HepG2 (cell line): Measurements from ENCODE around the gene GDAP1L1. TPM values are rescaled to one million over a fixed set of nuclear protein-coding genes. Genes with fewer than 3 reads are reported as not detected.
A peak's percentile ranks its signal among the peaks of the same experiment; 100 is the strongest.

Source experiments
- BORCS8-MEF2B ChIP-seq: sonication (generic); formaldehyde crosslinking; IDR thresholded peaks from 2 replicates; pipeline ENCODE4 v1.8.0; 2022; ENCODE audit warnings: mild to moderate bottlenecking, missing genetic modification reagents
- CBFB ChIP-seq: sonication (generic); formaldehyde crosslinking; IDR thresholded peaks from 2 replicates; pipeline ENCODE4 v1.4.0; 2020; ENCODE audit warnings: missing genetic modification reagents
- GLI4 ChIP-seq: sonication (generic); formaldehyde crosslinking; IDR thresholded peaks from 2 replicates; pipeline ENCODE4 v1.5.1; 2020; ENCODE audit warnings: missing genetic modification reagents, mild to moderate bottlenecking, moderate library complexity, borderline replicate concordance
- GTF2F1 ChIP-seq: fragments of 150-350 bp; IDR thresholded peaks from 2 replicates; pipeline ENCODE4 v1.6.1; 2014; ENCODE audit warnings: low read length
- KDM5A ChIP-seq: fragments of 200-600 bp; sonication (generic); IDR thresholded peaks from 2 replicates; pipeline ENCODE4 v1.7.0; 2018; ENCODE audit warnings: antibody characterized with exemption, mild to moderate bottlenecking, low read length, borderline replicate concordance
- MYC ChIP-seq: sonication (generic); formaldehyde crosslinking; IDR thresholded peaks from 2 replicates; pipeline ENCODE4 v1.9.0; 2021; ENCODE audit warnings: missing genetic modification reagents, borderline replicate concordance
- RBM39 ChIP-seq: fragments of 200-400 bp; formaldehyde crosslinking; IDR thresholded peaks from one replicate; pipeline ENCODE4 v1.6.1; 2018; ENCODE audit warnings: antibody characterized with exemption, mild to moderate bottlenecking, low read depth, low read length; ENCODE audit not compliant: poor library complexity, severe bottlenecking
- ZIK1 ChIP-seq: sonication (generic); formaldehyde crosslinking; IDR thresholded peaks from 2 replicates; pipeline ENCODE4 v1.5.0; 2020; ENCODE audit warnings: mild to moderate bottlenecking, low read depth, missing genetic modification reagents, borderline replicate concordance
- ZNF354B ChIP-seq: sonication (generic); formaldehyde crosslinking; IDR thresholded peaks from 2 replicates; pipeline ENCODE4 v1.8.0; 2022; ENCODE audit warnings: mild to moderate bottlenecking, missing genetic modification reagents
- ZNF850 ChIP-seq: sonication (generic); formaldehyde crosslinking; conservative IDR thresholded peaks from 2 replicates; pipeline ENCODE4 v1.9.0; 2021; ENCODE audit warnings: mild to moderate bottlenecking, missing genetic modification reagents
- polyA plus RNA-seq, 8 experiments: library from polyadenylated mRNA; depleted of rRNA in 3 of 8; stranded (reverse) in 7 of 8; unstranded in 1 of 8; fragments of >200 nt; fragmentation: Illumina TruSeq in 4 of 8; extraction: Trizol in 4 of 8; gene quantifications; 2 replicates each; pipeline versions ENCODE4 v1.2.1 to v1.2.3, GENCODE V29; 2011 to 2016; ENCODE audit warnings: low read depth in 4 of 8, missing spikeins in 1 of 8, mixed read lengths in 1 of 8; ENCODE audit not compliant: insufficient read depth in 1 of 8
- total RNA-seq, 5 experiments: library from RNA; depleted of rRNA; stranded (reverse); fragments of >200 nt; fragmentation: Illumina TruSeq; extraction: Trizol; gene quantifications; 2 replicates each; pipeline ENCODE4 v1.2.3, GENCODE V29; 2016; ENCODE audit warnings: low read depth in 1 of 5
- TF ChIP-seq, protein P1 (sequence below), 2 experiments: IDR thresholded peaks; 2 replicates each; pipeline ENCODE4 v1.6.1; 2011 to 2012; ENCODE audit warnings: low read length in 2 of 2, borderline replicate concordance in 1 of 2, low read depth in 1 of 2, mild to moderate bottlenecking in 1 of 2, moderate library complexity in 1 of 2
- TF ChIP-seq, protein P2 (sequence below): sonication (generic); formaldehyde crosslinking; IDR thresholded peaks from 2 replicates; pipeline ENCODE4 v1.5.0; 2020; ENCODE audit warnings: mild to moderate bottlenecking, missing genetic modification reagents
- TF ChIP-seq, protein P3 (sequence below): sonication (generic); formaldehyde crosslinking; conservative IDR thresholded peaks from 2 replicates; pipeline ENCODE4 v1.8.0; 2022; ENCODE audit warnings: mild to moderate bottlenecking, moderate library complexity, missing genetic modification reagents
- TF ChIP-seq, protein P4 (sequence below): IDR thresholded peaks from 2 replicates; pipeline ENCODE4 v1.6.1; 2016; ENCODE audit warnings: missing compliant biosample characterization, missing genetic modification reagents, borderline replicate concordance
- TF ChIP-seq, protein P5 (sequence below): sonication (generic); formaldehyde crosslinking; IDR thresholded peaks from 2 replicates; pipeline ENCODE4 v1.4.0; 2020; ENCODE audit warnings: missing genetic modification reagents, borderline replicate concordance

The GDAP1L1 gene
- total and polyA plus RNA-seq, 2 of the 13 experiments (the other 11 are each of a cell fraction or from before 2014, with no cell fraction given): 0.04 TPM; not detected in 1

DNA sequence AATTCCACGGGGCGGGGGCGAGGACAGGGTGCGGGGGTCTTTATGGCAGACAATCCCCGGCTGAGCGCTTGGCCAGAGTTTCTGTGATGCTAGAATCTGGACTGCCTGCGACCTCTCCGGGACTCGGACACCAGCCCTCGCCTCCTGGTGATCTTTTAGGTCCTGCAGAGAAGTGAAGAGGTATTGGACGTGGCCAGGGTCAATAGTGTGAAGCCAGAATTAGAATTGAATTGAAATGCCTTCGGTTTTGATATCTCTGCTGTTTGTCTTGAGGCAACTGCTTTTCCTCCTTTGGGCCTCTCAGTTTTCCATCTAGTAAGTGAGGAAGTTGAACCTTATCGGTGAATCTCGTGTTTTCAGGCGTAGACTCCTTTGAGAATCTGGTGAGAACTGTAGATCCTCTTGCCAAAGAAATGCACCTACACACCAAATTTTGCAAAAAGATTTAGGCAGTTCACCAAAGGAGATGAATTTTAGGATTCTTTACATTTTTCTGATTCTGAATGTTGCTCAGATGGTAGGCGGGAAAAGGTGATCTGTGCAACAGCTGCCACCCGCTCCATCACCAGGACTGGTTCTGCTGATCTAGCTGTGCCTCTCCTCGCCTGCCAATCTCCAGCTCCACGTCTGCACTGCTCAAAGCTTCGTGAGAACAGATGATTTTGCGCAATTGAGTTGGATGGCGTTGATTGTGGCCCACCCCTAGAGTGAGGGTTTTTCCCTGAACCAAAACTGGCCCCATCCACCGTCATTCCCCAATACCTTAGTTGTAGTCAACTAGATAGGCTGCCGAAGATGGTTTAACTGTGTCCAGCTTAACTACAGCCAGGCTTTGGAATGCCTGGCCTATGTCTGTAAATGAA lies 35.7 kb upstream of the GDAP1L1 start (continued):
- TF ChIP-seq, protein P1, sequence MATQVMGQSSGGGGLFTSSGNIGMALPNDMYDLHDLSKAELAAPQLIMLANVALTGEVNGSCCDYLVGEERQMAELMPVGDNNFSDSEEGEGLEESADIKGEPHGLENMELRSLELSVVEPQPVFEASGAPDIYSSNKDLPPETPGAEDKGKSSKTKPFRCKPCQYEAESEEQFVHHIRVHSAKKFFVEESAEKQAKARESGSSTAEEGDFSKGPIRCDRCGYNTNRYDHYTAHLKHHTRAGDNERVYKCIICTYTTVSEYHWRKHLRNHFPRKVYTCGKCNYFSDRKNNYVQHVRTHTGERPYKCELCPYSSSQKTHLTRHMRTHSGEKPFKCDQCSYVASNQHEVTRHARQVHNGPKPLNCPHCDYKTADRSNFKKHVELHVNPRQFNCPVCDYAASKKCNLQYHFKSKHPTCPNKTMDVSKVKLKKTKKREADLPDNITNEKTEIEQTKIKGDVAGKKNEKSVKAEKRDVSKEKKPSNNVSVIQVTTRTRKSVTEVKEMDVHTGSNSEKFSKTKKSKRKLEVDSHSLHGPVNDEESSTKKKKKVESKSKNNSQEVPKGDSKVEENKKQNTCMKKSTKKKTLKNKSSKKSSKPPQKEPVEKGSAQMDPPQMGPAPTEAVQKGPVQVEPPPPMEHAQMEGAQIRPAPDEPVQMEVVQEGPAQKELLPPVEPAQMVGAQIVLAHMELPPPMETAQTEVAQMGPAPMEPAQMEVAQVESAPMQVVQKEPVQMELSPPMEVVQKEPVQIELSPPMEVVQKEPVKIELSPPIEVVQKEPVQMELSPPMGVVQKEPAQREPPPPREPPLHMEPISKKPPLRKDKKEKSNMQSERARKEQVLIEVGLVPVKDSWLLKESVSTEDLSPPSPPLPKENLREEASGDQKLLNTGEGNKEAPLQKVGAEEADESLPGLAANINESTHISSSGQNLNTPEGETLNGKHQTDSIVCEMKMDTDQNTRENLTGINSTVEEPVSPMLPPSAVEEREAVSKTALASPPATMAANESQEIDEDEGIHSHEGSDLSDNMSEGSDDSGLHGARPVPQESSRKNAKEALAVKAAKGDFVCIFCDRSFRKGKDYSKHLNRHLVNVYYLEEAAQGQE (IDR thresholded peaks at IDR 0.05; ENCODE audit: borderline replicate concordance in 1 of 2, low read depth in 1 of 2, low read length in 2 of 2): no peak
- TF ChIP-seq, protein P2, sequence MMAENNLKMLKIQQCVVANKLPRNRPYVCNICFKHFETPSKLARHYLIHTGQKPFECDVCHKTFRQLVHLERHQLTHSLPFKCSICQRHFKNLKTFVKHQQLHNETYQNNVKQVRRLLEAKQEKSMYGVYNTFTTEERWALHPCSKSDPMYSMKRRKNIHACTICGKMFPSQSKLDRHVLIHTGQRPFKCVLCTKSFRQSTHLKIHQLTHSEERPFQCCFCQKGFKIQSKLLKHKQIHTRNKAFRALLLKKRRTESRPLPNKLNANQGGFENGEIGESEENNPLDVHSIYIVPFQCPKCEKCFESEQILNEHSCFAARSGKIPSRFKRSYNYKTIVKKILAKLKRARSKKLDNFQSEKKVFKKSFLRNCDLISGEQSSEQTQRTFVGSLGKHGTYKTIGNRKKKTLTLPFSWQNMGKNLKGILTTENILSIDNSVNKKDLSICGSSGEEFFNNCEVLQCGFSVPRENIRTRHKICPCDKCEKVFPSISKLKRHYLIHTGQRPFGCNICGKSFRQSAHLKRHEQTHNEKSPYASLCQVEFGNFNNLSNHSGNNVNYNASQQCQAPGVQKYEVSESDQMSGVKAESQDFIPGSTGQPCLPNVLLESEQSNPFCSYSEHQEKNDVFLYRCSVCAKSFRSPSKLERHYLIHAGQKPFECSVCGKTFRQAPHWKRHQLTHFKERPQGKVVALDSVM (CRISPR knock-in tag): no peak
- TF ChIP-seq BORCS8-MEF2B (CRISPR knock-in tag): no peak; the same call in 1 of the 2 replicates
- TF ChIP-seq ZNF850 (CRISPR knock-in tag): no peak
- TF ChIP-seq, protein P3, sequence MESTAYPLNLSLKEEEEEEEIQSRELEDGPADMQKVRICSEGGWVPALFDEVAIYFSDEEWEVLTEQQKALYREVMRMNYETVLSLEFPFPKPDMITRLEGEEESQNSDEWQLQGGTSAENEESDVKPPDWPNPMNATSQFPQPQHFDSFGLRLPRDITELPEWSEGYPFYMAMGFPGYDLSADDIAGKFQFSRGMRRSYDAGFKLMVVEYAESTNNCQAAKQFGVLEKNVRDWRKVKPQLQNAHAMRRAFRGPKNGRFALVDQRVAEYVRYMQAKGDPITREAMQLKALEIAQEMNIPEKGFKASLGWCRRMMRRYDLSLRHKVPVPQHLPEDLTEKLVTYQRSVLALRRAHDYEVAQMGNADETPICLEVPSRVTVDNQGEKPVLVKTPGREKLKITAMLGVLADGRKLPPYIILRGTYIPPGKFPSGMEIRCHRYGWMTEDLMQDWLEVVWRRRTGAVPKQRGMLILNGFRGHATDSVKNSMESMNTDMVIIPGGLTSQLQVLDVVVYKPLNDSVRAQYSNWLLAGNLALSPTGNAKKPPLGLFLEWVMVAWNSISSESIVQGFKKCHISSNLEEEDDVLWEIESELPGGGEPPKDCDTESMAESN (CRISPR knock-in tag): no peak; the same call in 1 of the 2 replicates
- peak; percentile 82; the same call in 1 of the 2 replicates for TF ChIP-seq GLI4 (CRISPR knock-in tag)
- TF ChIP-seq KDM5A: no peak; the same call in 1 of the 2 replicates
- no peak for TF ChIP-seq CBFB
- TF ChIP-seq GTF2F1: no peak
- TF ChIP-seq, protein P4, sequence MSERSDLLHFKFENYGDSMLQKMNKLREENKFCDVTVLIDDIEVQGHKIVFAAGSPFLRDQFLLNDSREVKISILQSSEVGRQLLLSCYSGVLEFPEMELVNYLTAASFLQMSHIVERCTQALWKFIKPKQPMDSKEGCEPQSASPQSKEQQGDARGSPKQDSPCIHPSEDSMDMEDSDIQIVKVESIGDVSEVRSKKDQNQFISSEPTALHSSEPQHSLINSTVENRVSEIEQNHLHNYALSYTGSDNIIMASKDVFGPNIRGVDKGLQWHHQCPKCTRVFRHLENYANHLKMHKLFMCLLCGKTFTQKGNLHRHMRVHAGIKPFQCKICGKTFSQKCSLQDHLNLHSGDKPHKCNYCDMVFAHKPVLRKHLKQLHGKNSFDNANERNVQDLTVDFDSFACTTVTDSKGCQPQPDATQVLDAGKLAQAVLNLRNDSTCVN (CRISPR knock-in tag): no peak
- no peak; the same call in 1 of the 2 replicates for TF ChIP-seq ZIK1 (CRISPR knock-in tag)
- TF ChIP-seq RBM39: no peak
- peak; percentile 86; the same call in 1 of the 2 replicates for TF ChIP-seq ZNF354B (CRISPR knock-in tag)
- TF ChIP-seq MYC: no peak
- TF ChIP-seq, protein P5, sequence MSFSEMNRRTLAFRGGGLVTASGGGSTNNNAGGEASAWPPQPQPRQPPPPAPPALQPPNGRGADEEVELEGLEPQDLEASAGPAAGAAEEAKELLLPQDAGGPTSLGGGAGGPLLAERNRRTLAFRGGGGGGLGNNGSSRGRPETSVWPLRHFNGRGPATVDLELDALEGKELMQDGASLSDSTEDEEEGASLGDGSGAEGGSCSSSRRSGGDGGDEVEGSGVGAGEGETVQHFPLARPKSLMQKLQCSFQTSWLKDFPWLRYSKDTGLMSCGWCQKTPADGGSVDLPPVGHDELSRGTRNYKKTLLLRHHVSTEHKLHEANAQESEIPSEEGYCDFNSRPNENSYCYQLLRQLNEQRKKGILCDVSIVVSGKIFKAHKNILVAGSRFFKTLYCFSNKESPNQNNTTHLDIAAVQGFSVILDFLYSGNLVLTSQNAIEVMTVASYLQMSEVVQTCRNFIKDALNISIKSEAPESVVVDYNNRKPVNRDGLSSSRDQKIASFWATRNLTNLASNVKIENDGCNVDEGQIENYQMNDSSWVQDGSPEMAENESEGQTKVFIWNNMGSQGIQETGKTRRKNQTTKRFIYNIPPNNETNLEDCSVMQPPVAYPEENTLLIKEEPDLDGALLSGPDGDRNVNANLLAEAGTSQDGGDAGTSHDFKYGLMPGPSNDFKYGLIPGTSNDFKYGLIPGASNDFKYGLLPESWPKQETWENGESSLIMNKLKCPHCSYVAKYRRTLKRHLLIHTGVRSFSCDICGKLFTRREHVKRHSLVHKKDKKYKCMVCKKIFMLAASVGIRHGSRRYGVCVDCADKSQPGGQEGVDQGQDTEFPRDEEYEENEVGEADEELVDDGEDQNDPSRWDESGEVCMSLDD: no peak
